MM.1S (cell line): ENCODE results near the gene NT5C1A.

ENCODE experiments used
- EZH2phosphoT487 ChIP-seq: fragments of 300-600 bp; sonication (generic); IDR thresholded peaks from 2 replicates; pipeline ENCODE4 v1.6.1; 2018; ENCODE audit warnings: antibody characterized with exemption, low read length
- TF ChIP-seq, protein P1 (sequence below): fragments of 300-600 bp; sonication (generic); IDR thresholded peaks from 2 replicates; pipeline ENCODE4 v1.5.1; 2016; ENCODE audit warnings: antibody characterized with exemption, low read length, mixed read lengths

DNA sequence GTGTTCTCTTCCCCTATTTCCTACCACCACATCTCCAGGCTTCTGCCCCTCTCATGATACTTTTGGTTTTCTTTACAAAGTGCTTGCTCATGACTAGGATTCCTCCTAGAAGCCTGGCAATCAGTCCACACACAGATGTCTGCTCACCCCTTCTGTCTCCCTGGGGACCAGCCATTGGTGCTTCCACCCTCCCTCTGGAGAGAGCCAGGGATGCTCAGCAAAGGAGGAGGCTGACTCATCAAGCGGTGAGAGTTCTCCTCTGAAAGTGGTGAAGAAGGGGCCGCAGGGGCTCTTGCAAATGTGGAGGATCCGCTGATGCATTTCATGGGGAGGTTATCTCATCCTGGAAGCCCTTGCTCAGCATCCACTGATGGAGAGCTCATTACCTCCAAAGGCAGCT, 14.5 kb downstream of the NT5C1A start:
- TF ChIP-seq, protein P1, sequence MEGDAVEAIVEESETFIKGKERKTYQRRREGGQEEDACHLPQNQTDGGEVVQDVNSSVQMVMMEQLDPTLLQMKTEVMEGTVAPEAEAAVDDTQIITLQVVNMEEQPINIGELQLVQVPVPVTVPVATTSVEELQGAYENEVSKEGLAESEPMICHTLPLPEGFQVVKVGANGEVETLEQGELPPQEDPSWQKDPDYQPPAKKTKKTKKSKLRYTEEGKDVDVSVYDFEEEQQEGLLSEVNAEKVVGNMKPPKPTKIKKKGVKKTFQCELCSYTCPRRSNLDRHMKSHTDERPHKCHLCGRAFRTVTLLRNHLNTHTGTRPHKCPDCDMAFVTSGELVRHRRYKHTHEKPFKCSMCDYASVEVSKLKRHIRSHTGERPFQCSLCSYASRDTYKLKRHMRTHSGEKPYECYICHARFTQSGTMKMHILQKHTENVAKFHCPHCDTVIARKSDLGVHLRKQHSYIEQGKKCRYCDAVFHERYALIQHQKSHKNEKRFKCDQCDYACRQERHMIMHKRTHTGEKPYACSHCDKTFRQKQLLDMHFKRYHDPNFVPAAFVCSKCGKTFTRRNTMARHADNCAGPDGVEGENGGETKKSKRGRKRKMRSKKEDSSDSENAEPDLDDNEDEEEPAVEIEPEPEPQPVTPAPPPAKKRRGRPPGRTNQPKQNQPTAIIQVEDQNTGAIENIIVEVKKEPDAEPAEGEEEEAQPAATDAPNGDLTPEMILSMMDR, result no peak
- no peak for TF ChIP-seq EZH2phosphoT487
